GM23338 (cell line): Measurements from ENCODE around the gene MYOF. TPM values are rescaled to one million over a fixed set of nuclear protein-coding genes. Genes with fewer than 3 reads are reported as not detected.
A peak's percentile ranks its signal among the peaks of the same experiment; 100 is the strongest.

Experiments
- ATAC-seq: fragments of 200-7000 bp; cut with Tn5 transposase; 3 replicates; pipeline ENCODE4 v1.9.1; 2020
- DNase-seq: peaks from one replicate; pipeline ENCODE4 v3.0.0-alpha.2; 2015; ENCODE audit warnings: low spot score
- H2AFZ ChIP-seq: fragments of 200-600 bp; sonication (generic); 2 replicates; pipeline ENCODE4 v1.8.0; 2016; ENCODE audit warnings: antibody characterized with exemption, mild to moderate bottlenecking, moderate library complexity
- H3F3A ChIP-seq: fragments of 200-600 bp; sonication (generic); replicated peaks from 2 replicates; pipeline ENCODE4 v1.8.0; 2017; ENCODE audit warnings: antibody characterized with exemption, mixed run types, low read depth
- H3K27ac ChIP-seq: fragments of 200-600 bp; sonication (generic); 2 replicates; pipeline ENCODE4 v1.6.1; 2016; ENCODE audit warnings: low read depth
- H3K27me3 ChIP-seq: fragments of 200-600 bp; sonication (generic); 2 replicates; pipeline ENCODE4 v1.8.0; 2016; ENCODE audit warnings: mild to moderate bottlenecking, mixed run types, moderate library complexity; ENCODE audit not compliant: insufficient read depth
- H3K36me3 ChIP-seq: fragments of 200-600 bp; sonication (generic); 2 replicates; pipeline ENCODE4 v1.8.0; 2016; ENCODE audit warnings: mild to moderate bottlenecking; ENCODE audit not compliant: insufficient read depth
- H3K4me1 ChIP-seq: fragments of 200-600 bp; sonication (generic); 2 replicates; pipeline ENCODE4 v1.8.0; 2016; ENCODE audit warnings: mild to moderate bottlenecking, moderate library complexity; ENCODE audit not compliant: insufficient read depth
- H3K4me2 ChIP-seq: fragments of 200-600 bp; sonication (generic); 2 replicates; pipeline ENCODE4 v1.7.1; 2017; ENCODE audit warnings: mixed run types
- H3K4me3 ChIP-seq: fragments of 200-600 bp; sonication (generic); 2 replicates; pipeline ENCODE4 v1.6.1; 2016; ENCODE audit warnings: mixed run types
- H3K79me2 ChIP-seq: fragments of 200-600 bp; sonication (generic); replicated peaks from 2 replicates; pipeline ENCODE4 v1.8.0; 2017; ENCODE audit warnings: mild to moderate bottlenecking; ENCODE audit not compliant: insufficient read depth
- H3K9me2 ChIP-seq: fragments of 200-600 bp; sonication (generic); 2 replicates; pipeline ENCODE4 v1.8.0; 2017; ENCODE audit not compliant: insufficient read depth
- H4K20me1 ChIP-seq: fragments of 200-600 bp; sonication (generic); replicated peaks from 2 replicates; pipeline ENCODE4 v1.8.0; 2017; ENCODE audit warnings: mild to moderate bottlenecking; ENCODE audit not compliant: insufficient read depth
- H3K27ac Mint-ChIP-seq: 2 replicates; pipeline ENCODE4 v1.8.0; 2020; ENCODE audit warnings: inconsistent platforms, mild to moderate bottlenecking, moderate library complexity, mixed read lengths
- H3K27me3 Mint-ChIP-seq: 3 replicates; pipeline ENCODE4 v1.8.0; 2022; ENCODE audit warnings: low read depth, mild to moderate bottlenecking, moderate library complexity, mixed read lengths, inconsistent platforms; ENCODE audit not compliant: insufficient read depth, poor library complexity
- H3K36me3 Mint-ChIP-seq: 3 replicates; pipeline ENCODE4 v1.8.0; 2021; ENCODE audit warnings: low read depth, mild to moderate bottlenecking, inconsistent platforms, moderate library complexity, mixed read lengths
- H3K4me1 Mint-ChIP-seq: 3 replicates; pipeline ENCODE4 v1.8.0; 2020; ENCODE audit warnings: mild to moderate bottlenecking, inconsistent platforms, mixed read lengths
- H3K4me3 Mint-ChIP-seq: 3 replicates; pipeline ENCODE4 v1.8.0; 2021; ENCODE audit warnings: moderate library complexity, mild to moderate bottlenecking, inconsistent platforms, mixed read lengths
- H3K9me3 Mint-ChIP-seq: 3 replicates; pipeline ENCODE4 v1.8.0; 2020; ENCODE audit warnings: moderate library complexity, mild to moderate bottlenecking, inconsistent platforms, mixed read lengths
- CREB1 ChIP-seq: fragments of 250-450 bp; sonication (Bioruptor Pico); IDR thresholded peaks from 2 replicates; pipeline ENCODE4 v1.5.0; 2020; ENCODE audit warnings: low read depth, mild to moderate bottlenecking, moderate library complexity
- CTCF ChIP-seq, 2 experiments: fragments of 200-600 bp in 1 of 2; sonication (generic) in 1 of 2; conservative IDR thresholded peaks; 2 replicates each; pipeline versions ENCODE4 v1.5.1 to v1.6.1; 2016 to 2017; ENCODE audit warnings: antibody characterized with exemption in 2 of 2, low read depth in 2 of 2, mild to moderate bottlenecking in 2 of 2, moderate library complexity in 1 of 2
- ETS1 ChIP-seq: IDR thresholded peaks from 2 replicates; pipeline ENCODE4 v1.6.1; 2016; ENCODE audit warnings: antibody characterized with exemption
- EZH2phosphoT487 ChIP-seq: fragments of 200-600 bp; sonication (generic); IDR thresholded peaks from one replicate; pipeline ENCODE4 v1.8.1; 2018; ENCODE audit warnings: antibody characterized with exemption; ENCODE audit not compliant: unreplicated experiment
- JUNB ChIP-seq: IDR thresholded peaks from one replicate; pipeline ENCODE4 v1.6.1; 2016; ENCODE audit warnings: antibody characterized with exemption; ENCODE audit not compliant: unreplicated experiment
- NANOG ChIP-seq: IDR thresholded peaks from 2 replicates; pipeline ENCODE4 v1.6.1; 2016; ENCODE audit warnings: antibody characterized with exemption, borderline replicate concordance
- POLR2AphosphoS5 ChIP-seq: IDR thresholded peaks from 2 replicates; pipeline ENCODE4 v1.6.1; 2016; ENCODE audit warnings: antibody characterized with exemption, low read depth
- REST ChIP-seq: IDR thresholded peaks from one replicate; pipeline ENCODE4 v1.6.1; 2018; ENCODE audit warnings: antibody characterized with exemption; ENCODE audit not compliant: unreplicated experiment
- STAT1 ChIP-seq: IDR thresholded peaks from one replicate; pipeline ENCODE4 v1.6.1; 2016; ENCODE audit warnings: antibody characterized with exemption; ENCODE audit not compliant: unreplicated experiment
- ZNF114 ChIP-seq: fragments of 250-450 bp; sonication (Bioruptor Pico); IDR thresholded peaks from 2 replicates; pipeline ENCODE4 v1.5.0; 2020; ENCODE audit warnings: mild to moderate bottlenecking, moderate library complexity
- ZNF331 ChIP-seq: fragments of 250-450 bp; sonication (Bioruptor Pico); IDR thresholded peaks from 2 replicates; pipeline ENCODE4 v1.5.0; 2020; ENCODE audit warnings: low read depth, mild to moderate bottlenecking, moderate library complexity
- ZNF462 ChIP-seq: fragments of 250-450 bp; sonication (Bioruptor Pico); IDR thresholded peaks from 2 replicates; pipeline ENCODE4 v1.5.0; 2020; ENCODE audit warnings: mild to moderate bottlenecking, moderate library complexity
- polyA plus RNA-seq: library from polyadenylated mRNA; unstranded; fragments of >200 nt; fragmentation: Nextera tagmentation; extraction: Ambion mirVana; gene quantifications from 2 replicates; pipeline ENCODE4 v1.2.1, GENCODE V29; 2016
- total RNA-seq: library from RNA; depleted of rRNA; stranded (reverse); fragments of >200 nt; shearing (Covaris generic); gene quantifications from 2 replicates; pipeline ENCODE4 v1.2.3, GENCODE V29; 2014

Gene MYOF
- total and polyA plus RNA-seq, 2 experiments from 2014 or later, result 0.82 to 1.4 TPM

- Mint-ChIP-seq H3K9me3 (no peaks in the 10 kb centered on the region), H3K36me3 (no peaks in the 10 kb centered on the region), H3K27ac (peak overlapping the region; percentile 87), H3K4me1 (peaks cover 28% of the 10 kb centered on the region), H3K4me3 (no peak overlapping the region), H3K27me3 (peaks cover 6% of the 10 kb centered on the region)
- Histone ChIP-seq H4K20me1 (no peaks in the 10 kb centered on the region), H3K4me2 (peak overlapping the region; percentile 62; the same call in 1 of the 2 replicates), H3K79me2 (no peaks in the 10 kb centered on the region), H3F3A (no peaks in the 10 kb centered on the region), H2AFZ (peak overlapping the region; percentile 61; the same call in 1 of the 2 replicates), H3K9me2 (no peaks in the 10 kb centered on the region), H3K4me1 (peaks cover 26% of the 10 kb centered on the region), H3K36me3 (no peaks in the 10 kb centered on the region), H3K27me3 (no peaks in the 10 kb centered on the region), H3K27ac (no peak overlapping the region), H3K4me3 (no peak overlapping the region)
- ATAC-seq (peak; percentile 23; the same call in 2 of the 3 replicates), DNase-seq (no peak)
- TF ChIP-seq ZNF114 (CRISPR knock-in tag) (no peak), REST (no peak), POLR2AphosphoS5 (no peak), CREB1 (CRISPR knock-in tag) (no peak), EZH2phosphoT487 (no peak), ZNF331 (CRISPR knock-in tag) (no peak), ETS1 (no peak), JUNB (no peak), NANOG (no peak), CTCF (conservative IDR thresholded peaks at IDR 0.05; ENCODE audit: low read depth in 2 of 2) (no peak), STAT1 (no peak), ZNF462 (CRISPR knock-in tag) (no peak)
Observed at GRCh38 chr10:93422118-93422517, 60.0 kb downstream of the MYOF start.
